GM21526 (cell line): Measurements from ENCODE around the gene SELENOP.
"Not testable (repeated sequence)": the region's sequence is repeated elsewhere in the genome, so short reads cannot be mapped to it uniquely, and the experiment has no call there.

ENCODE experiments used
- ATAC-seq: cut with Tn5 transposase; IDR thresholded peaks from one replicate; pipeline ENCODE4 v1.9.1; 2021; ENCODE audit warnings: moderate library complexity; ENCODE audit not compliant: unreplicated experiment, low FRiP score

SELENOP gene

GRCh38 chr5:42826757-42827515, 15.2 kb upstream of the SELENOP start:
- ATAC-seq, result no peak

GRCh38 chr5:42825422-42826148, 13.9 kb upstream of the SELENOP start:
- no peak for ATAC-seq

- no peak for ATAC-seq
Measured at GRCh38 chr5:42824347-42824976, 12.8 kb upstream of the SELENOP start.

- no peak for ATAC-seq
Measured at GRCh38 chr5:42822548-42822947, 10.9 kb upstream of the SELENOP start.

GRCh38 chr5:42819745-42820144, 8.1 kb upstream of the SELENOP start:
- ATAC-seq, result no peak

GRCh38 chr5:42816546-42816945, 4.9 kb upstream of the SELENOP start:
- ATAC-seq, result not testable (repeated sequence)

- ATAC-seq, result no peak
Measured at GRCh38 chr5:42813533-42813932, 1.8 kb upstream of the SELENOP start.

GRCh38 chr5:42812620-42813019, 928 bp upstream of the SELENOP start:
- ATAC-seq, result no peak

- ATAC-seq, result no peak
Measured at GRCh38 chr5:42810834-42811590, 680 bp downstream of the SELENOP start.

GRCh38 chr5:42808888-42809611, 2.6 kb downstream of the SELENOP start:
- ATAC-seq, result no peak

GRCh38 chr5:42807722-42808447, 3.8 kb downstream of the SELENOP start:
- ATAC-seq, result no peak

- ATAC-seq, result no peak
Measured at GRCh38 chr5:42806701-42807262, 4.9 kb downstream of the SELENOP start.

GRCh38 chr5:42806004-42806700, 5.5 kb downstream of the SELENOP start:
- no peak for ATAC-seq

GRCh38 chr5:42804717-42805339, 6.9 kb downstream of the SELENOP start:
- no peak for ATAC-seq

- no peak for ATAC-seq
Measured at GRCh38 chr5:42801516-42802166, 10.1 kb downstream of the SELENOP start.

- no peak for ATAC-seq
Measured at GRCh38 chr5:42800748-42801330, 10.9 kb downstream of the SELENOP start.

- ATAC-seq, result no peak
Measured at GRCh38 chr5:42799668-42800114, 12.0 kb downstream of the SELENOP start.
